ENCODE measurements around the gene DAZAP1. TPM values are rescaled to one million over a fixed set of nuclear protein-coding genes. Genes with fewer than 3 reads are reported as not detected.

The DAZAP1 gene
- polyA plus RNA-seq, 1 experiment = 45.8 TPM

GRCh38 chr19:1373042-1373533 lies 34.3 kb upstream of the DAZAP1 start:
- POLR2A ChIA-PET = interaction anchor here (0.5 to 0.7 kb wide), 3 partner anchors 90 to 127 kb away, joined by 3 to 6 read pairs (median 4); no protein-coding TSS in a partner anchor

DNA sequence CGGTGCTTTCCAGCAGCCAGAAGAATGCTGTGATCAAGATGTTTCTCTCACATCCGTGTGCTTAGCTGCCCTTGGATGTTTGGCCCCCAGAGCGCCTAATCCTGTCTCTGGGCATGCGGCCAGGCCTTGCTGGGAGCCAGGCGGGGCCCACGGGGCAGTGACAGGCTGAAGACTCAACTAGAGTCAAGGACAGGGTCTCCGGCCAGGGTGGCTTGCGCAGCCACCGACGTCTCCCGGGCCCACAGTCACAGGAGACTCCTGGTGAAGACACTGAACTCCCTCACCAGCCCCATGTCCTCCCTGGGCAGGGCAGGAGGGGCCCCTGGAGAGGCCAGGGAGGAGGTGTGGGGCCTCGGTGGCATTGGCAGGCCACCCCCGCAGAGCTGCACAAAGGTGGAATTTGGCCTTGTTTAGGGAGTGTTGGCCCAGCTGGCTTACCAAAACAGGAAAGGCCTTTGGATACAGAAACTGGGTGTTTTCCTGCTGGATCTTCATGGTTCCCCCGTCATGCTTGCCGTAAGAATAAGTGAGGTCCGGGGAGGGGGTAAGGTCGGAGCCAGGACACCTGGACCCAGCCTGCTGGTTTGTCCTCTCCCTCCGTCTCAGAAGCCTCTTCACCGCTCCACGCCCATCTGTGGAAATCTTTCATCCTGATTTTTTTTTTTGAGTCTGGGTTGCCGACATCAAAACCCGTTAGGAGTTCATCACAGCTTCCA lies 33.7 kb upstream of the DAZAP1 start:
- DNase-seq (ENCODE audit: low read depth, low spot score) = no peak

More at GRCh38 chr19:1373042-1373533, 34.3 kb upstream of the DAZAP1 start:
- Histone ChIP-seq H3K4me3 (ENCODE audit: low read depth, low read length) (no peak overlapping the region), H3K27me3 (ENCODE audit: control insufficient read depth, insufficient read depth, low read length) (no peaks in the 10 kb centered on the region), H3K9me3 (ENCODE audit: control insufficient read depth, insufficient read depth, low read length) (peaks cover 5% of the 10 kb centered on the region; the same call in 1 of the 2 replicates), H3K27ac (ENCODE audit: low read depth, low read length) (peak overlapping the region; percentile 57)
- TF ChIP-seq CTCF (IDR thresholded peaks at IDR 0.05; ENCODE audit: low read depth, low read length) = no peak
- CTCF ChIA-PET = interaction anchor here (0.7 to 0.8 kb wide), 2 partner anchors 64 to 94 kb away, joined by 3 read pairs; no protein-coding TSS in a partner anchor
- DNase-seq (ENCODE audit: low read depth, low spot score) = no peak

DNA sequence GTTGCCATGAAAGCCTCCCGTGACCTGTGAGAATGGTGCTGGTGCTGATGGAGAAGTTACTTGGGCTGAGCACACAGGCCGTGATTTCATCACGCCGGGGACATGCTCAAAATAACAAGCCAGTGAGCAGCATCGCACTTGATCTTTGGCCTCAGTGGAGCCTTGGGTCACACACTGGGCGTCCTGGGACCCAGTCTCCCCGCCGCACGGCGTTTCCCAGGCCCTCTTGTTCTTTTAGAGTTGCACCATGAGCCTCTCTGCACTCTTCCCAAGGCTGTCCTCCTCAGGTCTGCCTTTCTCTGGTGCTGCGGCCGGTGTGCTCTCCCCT lies 33.2 kb upstream of the DAZAP1 start:
- Histone ChIP-seq H3K9me3 (ENCODE audit: control insufficient read depth, insufficient read depth, low read length) (peaks cover 5% of the 10 kb centered on the region; the same call in 1 of the 2 replicates), H3K27me3 (ENCODE audit: control insufficient read depth, insufficient read depth, low read length) (no peaks in the 10 kb centered on the region), H3K27ac (ENCODE audit: low read depth, low read length) (no peak overlapping the region), H3K4me3 (ENCODE audit: low read depth, low read length) (no peak overlapping the region)
- no peak for TF ChIP-seq CTCF (IDR thresholded peaks at IDR 0.05; ENCODE audit: low read depth, low read length)
- CTCF ChIA-PET = no interaction called here
- POLR2A ChIA-PET = no interaction called here
- no peak for DNase-seq (ENCODE audit: low read depth, low spot score)

More for the DNA sequence above, 33.7 kb upstream of the DAZAP1 start:
- H3K4me3 ChIP-seq (ENCODE audit: low read depth, low read length) = no peak overlapping the region
- CTCF ChIA-PET = no interaction called here
- H3K27me3 ChIP-seq (ENCODE audit: control insufficient read depth, insufficient read depth, low read length) = no peaks in the 10 kb centered on the region
- H3K27ac ChIP-seq (ENCODE audit: low read depth, low read length) = peak overlapping the region; percentile 57
- no peak for TF ChIP-seq CTCF (IDR thresholded peaks at IDR 0.05; ENCODE audit: low read depth, low read length)
- H3K9me3 ChIP-seq (ENCODE audit: control insufficient read depth, insufficient read depth, low read length) = peaks cover 5% of the 10 kb centered on the region; the same call in 1 of the 2 replicates
- POLR2A ChIA-PET = interaction anchor here (0.5 kb wide), 1 partner anchor 127 kb away, joined by 6 read pairs; no protein-coding TSS in a partner anchor

GRCh38 chr19:1376415-1376805 lies 31.0 kb upstream of the DAZAP1 start:
- no peaks in the 10 kb centered on the region for H3K27me3 ChIP-seq (ENCODE audit: control insufficient read depth, insufficient read depth, low read length)
- POLR2A ChIA-PET = no interaction called here
- CTCF ChIA-PET = no interaction called here
- peaks cover 5% of the 10 kb centered on the region; the same call in 1 of the 2 replicates for H3K9me3 ChIP-seq (ENCODE audit: control insufficient read depth, insufficient read depth, low read length)
- TF ChIP-seq CTCF (IDR thresholded peaks at IDR 0.05; ENCODE audit: low read depth, low read length) = no peak
- DNase-seq (ENCODE audit: low read depth, low spot score) = no peak
- H3K4me3 ChIP-seq (ENCODE audit: low read depth, low read length) = no peak overlapping the region
- no peak overlapping the region for H3K27ac ChIP-seq (ENCODE audit: low read depth, low read length)

All from AG04450 (cell line).